ENCODE measurements around the gene TAB2. TPM values are rescaled to one million over a fixed set of nuclear protein-coding genes. Genes with fewer than 3 reads are reported as not detected.

Gene TAB2
- polyA plus RNA-seq, 2 of the 4 experiments (the other 2 are of a cell fraction), result 23.0 to 49.0 TPM

DNA sequence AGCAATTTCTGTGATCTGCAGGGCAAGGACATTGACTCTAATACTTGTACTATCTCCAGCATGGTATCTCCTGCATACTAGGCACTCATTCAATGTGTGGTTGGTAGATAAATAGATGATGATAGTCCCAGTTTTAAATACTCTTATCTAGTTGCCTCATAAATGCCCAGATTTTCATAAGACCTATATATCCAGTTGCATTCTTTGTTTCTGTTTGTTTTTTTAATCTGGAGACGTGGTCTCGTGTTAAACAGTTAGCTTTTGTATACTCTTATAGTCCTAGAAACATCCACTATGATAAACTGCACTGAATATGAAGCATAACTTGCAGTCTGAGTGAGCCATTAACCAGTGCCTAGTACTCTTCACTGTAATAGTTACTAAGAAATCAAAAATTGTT is 47.0 kb downstream of the TAB2 start (continued):
- TF ChIP-seq, protein P1, sequence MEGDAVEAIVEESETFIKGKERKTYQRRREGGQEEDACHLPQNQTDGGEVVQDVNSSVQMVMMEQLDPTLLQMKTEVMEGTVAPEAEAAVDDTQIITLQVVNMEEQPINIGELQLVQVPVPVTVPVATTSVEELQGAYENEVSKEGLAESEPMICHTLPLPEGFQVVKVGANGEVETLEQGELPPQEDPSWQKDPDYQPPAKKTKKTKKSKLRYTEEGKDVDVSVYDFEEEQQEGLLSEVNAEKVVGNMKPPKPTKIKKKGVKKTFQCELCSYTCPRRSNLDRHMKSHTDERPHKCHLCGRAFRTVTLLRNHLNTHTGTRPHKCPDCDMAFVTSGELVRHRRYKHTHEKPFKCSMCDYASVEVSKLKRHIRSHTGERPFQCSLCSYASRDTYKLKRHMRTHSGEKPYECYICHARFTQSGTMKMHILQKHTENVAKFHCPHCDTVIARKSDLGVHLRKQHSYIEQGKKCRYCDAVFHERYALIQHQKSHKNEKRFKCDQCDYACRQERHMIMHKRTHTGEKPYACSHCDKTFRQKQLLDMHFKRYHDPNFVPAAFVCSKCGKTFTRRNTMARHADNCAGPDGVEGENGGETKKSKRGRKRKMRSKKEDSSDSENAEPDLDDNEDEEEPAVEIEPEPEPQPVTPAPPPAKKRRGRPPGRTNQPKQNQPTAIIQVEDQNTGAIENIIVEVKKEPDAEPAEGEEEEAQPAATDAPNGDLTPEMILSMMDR (IDR thresholded peaks at IDR 0.05), result no peak
- no peak for TF ChIP-seq NFE2L2 (conservative IDR thresholded peaks at IDR 0.05; ENCODE audit: low read length)

DNA sequence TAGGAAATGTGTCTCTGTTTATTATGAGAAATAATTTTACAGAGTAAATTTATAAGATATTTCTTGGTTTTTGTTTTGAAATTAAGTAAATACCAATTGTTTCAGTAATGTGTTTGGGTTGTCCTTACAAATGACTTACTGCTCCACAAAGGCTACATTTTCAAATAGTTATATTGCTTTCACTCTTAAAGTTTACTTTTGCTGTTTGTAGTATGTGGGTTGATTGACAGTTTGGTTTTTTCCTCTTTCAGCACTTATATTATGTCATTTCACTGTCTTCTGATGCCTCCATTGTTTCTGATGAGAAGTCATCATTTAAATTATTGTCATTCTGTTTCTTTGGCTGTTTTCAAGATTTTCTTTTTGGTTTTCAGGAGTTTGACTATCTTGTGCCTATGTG is 47.7 kb downstream of the TAB2 start:
- ATAC-seq (no peak), DNase-seq (ENCODE audit: low read depth in 1 of 2, low spot score in 1 of 2) (no peak), FAIRE-seq (no peak)
- no peak for TF ChIP-seq CHD2 (IDR thresholded peaks at IDR 0.05; ENCODE audit: low read length, partially characterized antibody)
- no peak for TF ChIP-seq CBX2 (IDR thresholded peaks at IDR 0.05; ENCODE audit: borderline replicate concordance, low read depth)
- peaks cover 13% of the 10 kb centered on the region; the same call in 2 of the 3 replicates for H3K4me1 ChIP-seq
- H3K4me2 ChIP-seq, result no peak overlapping the region; the same call in 2 of the 3 replicates
- H3K4me3 ChIP-seq, result no peak overlapping the region
- CTCF ChIA-PET, result no interaction called here
- H3K27ac ChIP-seq, result no peak overlapping the region
- POLR2A ChIA-PET, result no interaction called here
- H3K9me3 ChIP-seq, result no peaks in the 10 kb centered on the region

DNA sequence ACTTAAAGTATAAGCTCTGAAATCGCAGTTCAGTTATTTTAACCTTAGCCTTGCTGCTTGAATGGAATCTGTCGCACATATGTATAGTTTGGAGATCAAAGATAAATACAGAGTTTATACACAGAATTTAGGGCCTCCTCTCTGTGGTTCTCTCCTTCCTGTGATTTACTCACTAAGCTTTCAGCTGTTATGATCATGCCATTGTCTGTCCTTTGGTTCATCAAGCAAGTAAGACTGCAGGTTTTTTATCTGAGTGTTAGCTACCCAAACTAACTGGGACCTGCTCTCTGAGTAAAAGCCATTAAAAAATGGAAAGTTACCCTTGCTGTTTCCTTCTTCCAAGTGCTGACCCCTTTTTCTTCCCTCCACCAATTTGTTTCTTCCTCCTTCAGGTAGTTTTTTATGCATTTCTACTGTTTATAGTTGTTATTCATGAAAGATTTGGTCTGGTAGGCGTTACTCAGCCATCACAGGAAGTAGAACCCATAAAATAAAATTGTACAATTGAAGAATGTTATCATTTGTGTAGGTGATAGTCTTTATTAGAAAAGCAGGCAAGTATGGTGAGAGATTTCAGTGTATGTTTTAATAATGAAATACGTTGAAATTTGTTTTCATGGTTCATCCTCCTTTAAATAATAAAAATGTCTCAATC is 48.9 kb downstream of the TAB2 start:
- no peaks in the 10 kb centered on the region for H3K9me3 ChIP-seq
- H3K4me2 ChIP-seq, result no peak overlapping the region
- TF ChIP-seq, protein P1 (IDR thresholded peaks at IDR 0.05), result no peak
- TF ChIP-seq, protein P2, sequence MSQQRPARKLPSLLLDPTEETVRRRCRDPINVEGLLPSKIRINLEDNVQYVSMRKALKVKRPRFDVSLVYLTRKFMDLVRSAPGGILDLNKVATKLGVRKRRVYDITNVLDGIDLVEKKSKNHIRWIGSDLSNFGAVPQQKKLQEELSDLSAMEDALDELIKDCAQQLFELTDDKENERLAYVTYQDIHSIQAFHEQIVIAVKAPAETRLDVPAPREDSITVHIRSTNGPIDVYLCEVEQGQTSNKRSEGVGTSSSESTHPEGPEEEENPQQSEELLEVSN (IDR thresholded peaks at IDR 0.05; ENCODE audit: borderline replicate concordance, low read depth), result no peak
- TF ChIP-seq ZSCAN20 (CRISPR knock-in tag; IDR thresholded peaks at IDR 0.05) (no peak), MYC (IDR thresholded peaks at IDR 0.05; ENCODE audit: borderline replicate concordance, low read length) (no peak), NR3C1 (IDR thresholded peaks at IDR 0.05) (no peak), CEBPB (IDR thresholded peaks at IDR 0.05) (no peak), CBX2 (IDR thresholded peaks at IDR 0.05; ENCODE audit: borderline replicate concordance, low read depth) (no peak), CHD4 (IDR thresholded peaks at IDR 0.05; ENCODE audit: borderline replicate concordance) (no peak)
- ATAC-seq, result no peak
- CTCF ChIA-PET, result no interaction called here
- H3K27ac ChIP-seq, result no peak overlapping the region
- FAIRE-seq, result no peak
- peaks cover 13% of the 10 kb centered on the region; the same call in 2 of the 3 replicates for H3K4me1 ChIP-seq
- POLR2A ChIA-PET, result no interaction called here
- no peak for DNase-seq (ENCODE audit: low read depth in 1 of 2, low spot score in 1 of 2)
- WGBS (ENCODE audit: missing lambda C conversion rate), result 95% methylated on average over 4 of the region's 4 CpGs
- no peak overlapping the region for H3K4me3 ChIP-seq

DNA sequence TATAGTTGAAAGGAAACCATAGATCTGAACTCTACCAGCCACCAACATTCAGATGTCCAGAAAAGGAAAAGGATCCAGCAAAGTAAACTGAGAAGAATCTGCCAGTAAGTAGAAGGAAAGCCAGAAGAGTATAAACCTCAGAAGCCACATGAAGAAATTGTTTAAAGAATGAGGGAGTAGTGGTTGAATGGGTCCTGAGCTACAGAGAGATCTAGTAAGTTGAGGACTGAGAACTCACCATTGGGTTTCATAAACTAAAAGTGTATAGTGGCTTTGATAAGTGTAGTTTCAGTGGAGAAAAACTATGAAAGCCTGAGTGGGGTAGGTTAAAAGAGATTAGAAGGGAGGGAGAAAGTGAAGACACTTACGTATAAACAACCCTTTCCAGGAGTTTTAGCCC is 50.6 kb downstream of the TAB2 start:
- ChIA-PET CTCF (no interaction called here), POLR2A (no interaction called here)
- DNase-seq (ENCODE audit: low read depth in 1 of 2, low spot score in 1 of 2), result no peak
- H3K4me2 ChIP-seq, result no peak overlapping the region
- TF ChIP-seq EP300 (IDR thresholded peaks at IDR 0.05) (no peak), POLR2AphosphoS2 (conservative IDR thresholded peaks at IDR 0.05; ENCODE audit: low read length) (no peak), BHLHE40 (IDR thresholded peaks at IDR 0.05; ENCODE audit: low read depth, low read length) (no peak), JUNB (IDR thresholded peaks at IDR 0.05) (no peak), POLR2A (IDR thresholded peaks at IDR 0.05; ENCODE audit: low read length) (no peak), KDM1A (IDR thresholded peaks at IDR 0.05; ENCODE audit: low read depth) (no peak), ESRRA (IDR thresholded peaks at IDR 0.05; ENCODE audit: borderline replicate concordance, low read length) (no peak), HOXB5 (CRISPR knock-in tag; IDR thresholded peaks at IDR 0.05) (no peak)
- TF ChIP-seq, protein P3, sequence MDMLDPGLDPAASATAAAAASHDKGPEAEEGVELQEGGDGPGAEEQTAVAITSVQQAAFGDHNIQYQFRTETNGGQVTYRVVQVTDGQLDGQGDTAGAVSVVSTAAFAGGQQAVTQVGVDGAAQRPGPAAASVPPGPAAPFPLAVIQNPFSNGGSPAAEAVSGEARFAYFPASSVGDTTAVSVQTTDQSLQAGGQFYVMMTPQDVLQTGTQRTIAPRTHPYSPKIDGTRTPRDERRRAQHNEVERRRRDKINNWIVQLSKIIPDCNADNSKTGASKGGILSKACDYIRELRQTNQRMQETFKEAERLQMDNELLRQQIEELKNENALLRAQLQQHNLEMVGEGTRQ (IDR thresholded peaks at IDR 0.05), result no peak
- TF ChIP-seq, protein P4, sequence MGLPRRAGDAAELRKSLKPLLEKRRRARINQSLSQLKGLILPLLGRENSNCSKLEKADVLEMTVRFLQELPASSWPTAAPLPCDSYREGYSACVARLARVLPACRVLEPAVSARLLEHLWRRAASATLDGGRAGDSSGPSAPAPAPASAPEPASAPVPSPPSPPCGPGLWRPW (IDR thresholded peaks at IDR 0.05), result no peak
- TF ChIP-seq, protein P5, sequence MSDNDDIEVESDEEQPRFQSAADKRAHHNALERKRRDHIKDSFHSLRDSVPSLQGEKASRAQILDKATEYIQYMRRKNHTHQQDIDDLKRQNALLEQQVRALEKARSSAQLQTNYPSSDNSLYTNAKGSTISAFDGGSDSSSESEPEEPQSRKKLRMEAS (IDR thresholded peaks at IDR 0.05), result no peak
- TF ChIP-seq, protein P6, sequence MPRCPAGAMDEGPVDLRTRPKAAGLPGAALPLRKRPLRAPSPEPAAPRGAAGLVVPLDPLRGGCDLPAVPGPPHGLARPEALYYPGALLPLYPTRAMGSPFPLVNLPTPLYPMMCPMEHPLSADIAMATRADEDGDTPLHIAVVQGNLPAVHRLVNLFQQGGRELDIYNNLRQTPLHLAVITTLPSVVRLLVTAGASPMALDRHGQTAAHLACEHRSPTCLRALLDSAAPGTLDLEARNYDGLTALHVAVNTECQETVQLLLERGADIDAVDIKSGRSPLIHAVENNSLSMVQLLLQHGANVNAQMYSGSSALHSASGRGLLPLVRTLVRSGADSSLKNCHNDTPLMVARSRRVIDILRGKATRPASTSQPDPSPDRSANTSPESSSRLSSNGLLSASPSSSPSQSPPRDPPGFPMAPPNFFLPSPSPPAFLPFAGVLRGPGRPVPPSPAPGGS (IDR thresholded peaks at IDR 0.05), result no peak
- TF ChIP-seq, protein P7, sequence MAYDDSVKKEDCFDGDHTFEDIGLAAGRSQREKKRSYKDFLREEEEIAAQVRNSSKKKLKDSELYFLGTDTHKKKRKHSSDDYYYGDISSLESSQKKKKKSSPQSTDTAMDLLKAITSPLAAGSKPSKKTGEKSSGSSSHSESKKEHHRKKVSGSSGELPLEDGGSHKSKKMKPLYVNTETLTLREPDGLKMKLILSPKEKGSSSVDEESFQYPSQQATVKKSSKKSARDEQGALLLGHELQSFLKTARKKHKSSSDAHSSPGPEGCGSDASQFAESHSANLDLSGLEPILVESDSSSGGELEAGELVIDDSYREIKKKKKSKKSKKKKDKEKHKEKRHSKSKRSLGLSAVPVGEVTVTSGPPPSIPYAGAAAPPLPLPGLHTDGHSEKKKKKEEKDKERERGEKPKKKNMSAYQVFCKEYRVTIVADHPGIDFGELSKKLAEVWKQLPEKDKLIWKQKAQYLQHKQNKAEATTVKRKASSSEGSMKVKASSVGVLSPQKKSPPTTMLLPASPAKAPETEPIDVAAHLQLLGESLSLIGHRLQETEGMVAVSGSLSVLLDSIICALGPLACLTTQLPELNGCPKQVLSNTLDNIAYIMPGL (CRISPR knock-in tag; IDR thresholded peaks at IDR 0.05; ENCODE audit: borderline replicate concordance), result no peak
- H3K4me3 ChIP-seq, result no peak overlapping the region
- no peak overlapping the region for H3K27ac ChIP-seq
- no peaks in the 10 kb centered on the region for H3K9me3 ChIP-seq
- no peak for FAIRE-seq
- ATAC-seq, result no peak
- 92% methylated on average over 1 of the region's 1 CpG for WGBS (ENCODE audit: missing lambda C conversion rate)
- H3K4me1 ChIP-seq, result peaks cover 17% of the 10 kb centered on the region; the same call in 2 of the 3 replicates
